SK-N-MC (cell line): Measurements from ENCODE around the gene ITSN1.
"Not testable (repeated sequence)": the region's sequence is repeated elsewhere in the genome, so short reads cannot be mapped to it uniquely, and the experiment has no call there.

ENCODE experiments used
- EZH2 ChIP-seq: fragments of 200-600 bp; sonication (generic); IDR thresholded peaks from one replicate; pipeline ENCODE4 v1.6.1; 2017; ENCODE audit warnings: antibody characterized with exemption
- POLR2AphosphoS5 ChIP-seq: IDR thresholded peaks from 2 replicates; pipeline ENCODE4 v1.6.1; 2012; ENCODE audit warnings: mild to moderate bottlenecking, low read depth, low read length, borderline replicate concordance

GRCh38 chr21:33867868-33868267, 225.6 kb downstream of the ITSN1 start:
- not testable (repeated sequence) for TF ChIP-seq POLR2AphosphoS5, EZH2
